ENCODE measurements around the gene CEP250.
"Not testable (repeated sequence)": the region's sequence is repeated elsewhere in the genome, so short reads cannot be mapped to it uniquely, and the experiment has no call there.

The CEP250 gene

DNA sequence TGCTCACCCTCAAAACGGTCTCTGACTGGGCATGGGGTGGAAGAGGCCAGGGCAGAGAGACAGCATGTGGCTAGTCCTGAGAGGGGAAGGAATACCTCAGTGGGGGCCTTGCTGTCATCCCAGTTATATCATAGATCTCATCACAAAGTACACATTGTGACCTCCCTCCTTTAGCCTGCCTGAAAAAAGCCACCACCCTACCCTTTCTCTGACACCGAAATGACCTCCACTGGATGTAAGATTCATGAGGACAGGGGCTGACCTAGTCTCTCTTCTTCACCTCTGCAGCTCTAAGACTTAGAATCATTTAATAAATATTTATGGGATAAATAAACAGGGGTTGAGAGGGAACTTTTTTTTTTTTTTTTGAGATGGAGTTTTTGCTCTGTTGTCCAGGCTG is 74.2 kb downstream of the CEP250 start, which contains the start of gene C20orf173:
Gene C20orf173, minus strand, starts transcription at position 101 of the 400 bp plus-strand sequence. CDS start 279 bp downstream, outside the sequence.
- no peak for DNase-seq (ENCODE audit: low read depth)

DNA sequence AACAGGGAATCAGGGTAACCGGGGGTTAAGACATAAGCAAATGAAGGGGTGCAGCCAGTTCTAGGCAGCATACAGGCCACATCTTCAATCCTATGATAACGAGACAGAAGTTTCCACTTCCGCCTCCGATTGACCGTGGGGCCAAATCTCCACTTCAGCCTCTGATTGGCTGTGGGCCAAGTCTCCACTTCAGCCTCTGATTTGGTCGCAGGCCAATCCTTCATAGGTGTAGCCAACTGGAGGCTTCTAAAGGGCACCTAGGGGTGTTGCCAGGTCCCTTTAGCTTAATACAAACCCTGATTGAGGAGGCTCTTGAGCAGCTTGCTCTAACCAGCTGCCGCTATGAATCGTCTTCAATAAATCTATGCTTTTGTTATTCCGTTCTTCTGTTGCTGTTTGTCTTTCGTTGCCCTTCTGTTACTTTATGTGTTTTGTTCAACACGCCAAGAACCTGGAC is 84.4 kb downstream of the CEP250 start:
- peak; percentile 79 for DNase-seq (ENCODE audit: low read depth)

DNA sequence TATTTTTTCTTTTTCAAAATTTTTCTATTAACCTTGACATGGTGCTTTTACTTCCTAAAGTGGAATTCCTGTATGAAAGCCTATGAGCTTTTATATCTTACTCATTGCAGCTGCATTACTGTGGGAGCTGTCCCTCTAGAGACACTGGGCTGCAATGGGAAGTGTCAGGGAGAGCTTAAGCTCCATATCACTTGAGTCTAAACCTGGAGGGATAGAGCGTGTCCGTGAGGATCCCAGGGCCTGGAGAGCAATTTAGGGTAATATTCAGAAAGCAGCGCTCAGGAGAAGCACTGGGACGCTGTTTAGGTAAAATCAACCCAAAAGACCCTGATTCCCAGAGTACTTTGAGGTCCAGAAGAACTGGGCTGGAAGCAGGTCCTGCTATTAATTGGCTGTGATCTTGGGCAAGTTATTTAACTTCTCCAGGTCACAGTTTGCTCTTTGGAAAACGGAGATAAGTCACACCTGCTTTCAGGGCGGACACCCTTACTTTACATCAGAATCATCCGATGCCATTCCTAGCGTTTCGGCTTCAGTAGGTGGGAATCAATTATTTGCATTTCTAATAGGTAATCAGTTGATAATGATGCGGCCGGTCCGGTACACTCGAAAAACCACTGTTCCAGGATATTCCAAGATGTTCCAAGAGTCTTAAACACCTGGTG is 85.9 kb downstream of the CEP250 start:
- no peak for DNase-seq (ENCODE audit: low read depth)

DNA sequence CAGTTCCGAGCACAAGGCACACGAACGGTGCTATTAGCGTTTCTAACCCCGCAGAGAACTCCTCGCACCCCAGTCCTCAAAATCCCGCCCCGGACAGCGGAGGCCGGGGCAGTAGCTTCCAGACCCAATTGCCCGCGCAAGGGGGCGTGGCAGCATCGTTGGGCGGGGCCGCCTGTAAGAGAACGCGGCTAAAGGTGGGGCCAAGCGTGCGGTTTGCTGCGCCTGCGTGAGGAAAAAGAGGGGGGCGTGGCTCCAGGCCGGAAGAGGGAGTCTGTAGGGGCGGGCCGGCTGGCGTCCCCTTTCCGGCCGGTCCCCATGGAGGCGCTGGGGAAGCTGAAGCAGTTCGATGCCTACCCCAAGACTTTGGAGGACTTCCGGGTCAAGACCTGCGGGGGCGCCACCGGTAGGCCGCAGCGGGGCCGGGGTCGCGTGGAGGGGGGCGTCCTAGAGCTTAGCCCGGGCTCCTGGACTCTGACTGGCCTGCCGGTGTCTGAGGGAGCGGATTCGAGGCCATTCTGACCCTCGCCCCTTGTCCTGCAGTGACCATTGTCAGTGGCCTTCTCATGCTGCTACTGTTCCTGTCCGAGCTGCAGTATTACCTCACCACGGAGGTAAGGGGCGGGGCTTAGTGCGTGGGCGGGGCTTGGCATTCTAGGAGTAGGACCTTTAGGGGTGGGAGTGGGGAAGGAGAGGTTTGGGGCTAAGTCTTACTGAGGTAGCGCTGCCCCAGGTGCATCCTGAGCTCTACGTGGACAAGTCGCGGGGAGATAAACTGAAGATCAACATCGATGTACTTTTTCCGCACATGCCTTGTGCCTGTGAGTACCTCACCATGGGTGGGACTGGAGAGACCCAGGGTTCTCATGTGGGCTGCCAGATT is 86.6 kb downstream of the CEP250 start, which contains the start of gene ERGIC3:
Gene ERGIC3, plus strand, starts transcription at position 296 of the 880 bp plus-strand sequence. Its CDS starts 20 bp downstream, at position 316.
- peak; percentile 95 for DNase-seq (ENCODE audit: low read depth)

DNA sequence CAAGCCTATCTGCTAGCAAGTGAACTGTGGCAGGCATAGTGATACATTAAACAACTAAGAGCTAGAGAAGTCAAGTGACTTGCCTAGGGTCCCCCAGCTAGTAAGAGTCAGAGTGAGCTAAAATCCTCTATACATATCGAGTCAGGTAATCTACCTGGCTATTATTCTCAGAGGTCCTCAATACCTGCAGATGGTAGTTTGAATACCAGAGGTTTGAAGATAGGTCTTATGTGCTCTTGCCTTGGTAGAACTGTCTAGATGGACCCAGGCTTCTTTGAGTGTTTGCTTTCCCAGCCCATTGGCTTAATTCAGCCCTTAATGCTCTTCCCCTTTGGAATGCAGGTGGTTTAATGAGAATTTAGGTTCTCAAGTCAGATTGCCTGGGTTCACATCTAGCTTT is 87.6 kb downstream of the CEP250 start:
- DNase-seq (ENCODE audit: low read depth): no peak

DNA sequence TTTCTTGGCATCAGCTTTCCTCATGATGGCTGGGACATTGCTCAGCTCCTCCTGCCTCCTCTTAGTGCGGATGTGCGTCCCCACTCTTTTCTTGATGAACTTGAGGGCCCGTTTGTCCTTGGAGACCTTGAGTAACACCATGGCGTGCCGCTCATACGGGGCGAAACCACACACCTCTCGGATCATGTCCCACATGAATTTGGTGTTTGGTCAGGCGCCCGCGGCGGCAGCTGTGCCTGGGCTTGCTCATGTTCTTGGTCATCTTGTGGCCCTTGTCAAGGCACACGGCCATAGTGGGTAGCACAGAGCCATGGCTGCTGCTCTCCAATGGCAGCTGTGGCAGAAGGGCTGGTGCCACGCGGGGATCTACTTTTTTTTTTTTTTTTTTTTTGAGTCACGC is 89.0 kb downstream of the CEP250 start:
- no peak for DNase-seq (ENCODE audit: low read depth)

DNA sequence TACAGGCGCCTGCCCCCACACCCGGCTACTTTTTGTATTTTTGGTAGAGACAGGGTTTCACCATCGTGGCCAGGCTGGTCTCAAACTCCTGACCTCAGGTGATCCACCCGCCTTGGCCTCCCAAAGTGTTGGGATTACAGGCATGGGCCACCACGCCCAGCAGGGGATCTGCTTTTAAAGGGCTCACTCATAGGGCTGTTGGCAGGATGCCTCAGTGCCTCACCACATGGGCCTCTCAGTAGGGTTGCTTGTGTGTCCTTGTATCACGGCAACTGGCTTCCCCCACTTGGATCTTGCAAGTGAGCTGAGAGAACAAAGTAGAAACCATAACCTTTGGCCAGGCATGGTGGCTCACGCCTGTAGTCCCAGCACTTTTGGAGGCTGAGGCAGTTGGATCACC is 89.5 kb downstream of the CEP250 start:
- not testable (repeated sequence) for DNase-seq (ENCODE audit: low read depth)

DNA sequence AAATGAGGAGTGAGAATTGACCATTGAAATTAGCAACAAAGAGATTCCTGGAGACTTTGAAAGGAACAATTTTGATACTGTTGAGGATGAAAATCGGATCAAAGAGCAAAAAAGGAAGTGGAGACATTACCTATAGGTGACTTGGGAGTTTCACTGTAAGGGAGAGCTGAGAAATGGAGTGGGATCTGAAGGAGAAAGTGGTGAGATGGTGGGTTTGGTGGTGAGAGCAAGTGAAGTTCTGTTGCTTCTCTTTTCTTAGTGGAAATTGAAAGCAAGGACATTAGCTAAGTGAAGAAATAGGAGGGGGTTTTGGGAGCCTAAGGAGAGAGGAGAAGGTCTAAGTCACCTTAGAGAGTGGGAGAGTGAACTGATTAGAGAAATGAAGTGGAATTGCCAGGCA is 90.7 kb downstream of the CEP250 start:
- DNase-seq (ENCODE audit: low read depth): no peak

DNA sequence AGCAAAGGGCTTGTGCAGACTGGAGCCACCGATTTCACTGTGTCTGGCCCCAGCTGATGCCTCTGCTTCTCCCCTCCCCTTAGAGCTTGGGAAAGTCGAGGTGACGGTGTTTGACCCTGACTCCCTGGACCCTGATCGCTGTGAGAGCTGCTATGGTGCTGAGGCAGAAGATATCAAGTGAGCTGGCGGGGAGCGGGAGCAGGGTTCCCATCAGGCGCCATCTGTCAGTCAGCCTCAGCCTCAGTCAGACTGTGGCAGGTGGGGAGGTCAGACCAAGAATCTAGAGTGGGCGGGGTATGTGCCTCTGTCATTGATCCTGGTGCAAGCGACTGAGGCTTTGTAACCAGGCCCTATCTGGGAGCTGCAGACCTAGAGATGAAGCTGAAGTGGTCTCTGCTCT is 91.9 kb downstream of the CEP250 start:
- no peak for DNase-seq (ENCODE audit: low read depth)

DNA sequence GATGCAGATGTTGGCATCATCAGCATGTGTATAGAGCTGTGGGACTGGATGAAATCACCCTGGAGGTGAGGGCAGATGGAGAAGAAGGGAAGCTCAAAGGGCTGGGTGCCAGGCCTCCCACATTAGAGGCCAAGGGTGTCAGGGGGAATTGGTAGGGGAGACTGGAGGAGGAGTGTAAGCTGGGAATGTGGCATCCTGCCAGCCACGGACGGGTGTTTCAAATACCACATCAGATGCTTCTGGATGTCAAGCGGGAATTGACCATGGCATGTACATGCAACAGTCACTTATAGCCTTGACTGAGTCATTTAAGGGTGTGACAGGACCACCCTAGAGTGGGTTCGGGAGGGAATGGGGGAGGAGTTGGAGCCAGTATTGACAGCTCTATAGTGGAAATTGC is 96.1 kb downstream of the CEP250 start:
- no peak for DNase-seq (ENCODE audit: low read depth)

DNA sequence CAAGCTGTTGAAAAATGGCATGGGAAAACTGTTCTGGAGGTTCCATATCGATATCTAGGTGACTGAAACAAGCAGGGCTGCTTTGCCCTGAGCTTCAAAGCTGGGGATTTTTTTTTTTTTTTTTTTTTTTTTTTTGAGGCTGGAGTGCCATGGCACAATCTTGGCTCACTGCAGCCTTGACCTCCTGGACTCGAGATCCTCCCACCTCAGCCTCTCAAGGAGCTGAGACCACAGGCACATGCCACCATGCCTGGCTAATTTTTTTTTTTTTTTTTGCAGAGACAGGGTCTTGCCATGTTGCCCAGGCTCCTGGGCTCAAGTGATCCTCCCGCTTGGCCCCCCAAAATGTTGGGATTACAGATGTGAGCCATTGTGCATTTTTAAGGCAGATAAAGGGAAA is 97.5 kb downstream of the CEP250 start:
- no peak for DNase-seq (ENCODE audit: low read depth)

DNA sequence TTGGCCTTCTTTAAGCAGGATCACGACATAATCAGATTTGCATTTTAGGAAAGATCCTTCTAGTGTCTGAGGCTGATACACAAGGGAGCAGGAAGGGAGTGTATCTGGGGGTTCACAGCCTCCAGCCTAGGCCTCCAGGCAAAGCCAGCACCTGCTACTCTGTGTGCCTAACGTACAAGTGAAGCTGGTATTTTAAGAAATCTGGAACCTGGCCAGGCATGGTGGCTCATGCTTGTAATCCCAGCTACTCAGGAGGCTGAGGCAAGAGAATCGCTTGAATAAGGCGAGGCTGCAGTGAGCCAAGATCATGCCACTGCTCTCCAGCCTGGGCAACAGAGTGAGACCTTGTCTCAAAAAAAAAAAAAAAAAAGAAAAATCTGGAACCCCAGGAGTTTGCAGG is 100.1 kb downstream of the CEP250 start:
- not testable (repeated sequence) for DNase-seq (ENCODE audit: low read depth)

DNA sequence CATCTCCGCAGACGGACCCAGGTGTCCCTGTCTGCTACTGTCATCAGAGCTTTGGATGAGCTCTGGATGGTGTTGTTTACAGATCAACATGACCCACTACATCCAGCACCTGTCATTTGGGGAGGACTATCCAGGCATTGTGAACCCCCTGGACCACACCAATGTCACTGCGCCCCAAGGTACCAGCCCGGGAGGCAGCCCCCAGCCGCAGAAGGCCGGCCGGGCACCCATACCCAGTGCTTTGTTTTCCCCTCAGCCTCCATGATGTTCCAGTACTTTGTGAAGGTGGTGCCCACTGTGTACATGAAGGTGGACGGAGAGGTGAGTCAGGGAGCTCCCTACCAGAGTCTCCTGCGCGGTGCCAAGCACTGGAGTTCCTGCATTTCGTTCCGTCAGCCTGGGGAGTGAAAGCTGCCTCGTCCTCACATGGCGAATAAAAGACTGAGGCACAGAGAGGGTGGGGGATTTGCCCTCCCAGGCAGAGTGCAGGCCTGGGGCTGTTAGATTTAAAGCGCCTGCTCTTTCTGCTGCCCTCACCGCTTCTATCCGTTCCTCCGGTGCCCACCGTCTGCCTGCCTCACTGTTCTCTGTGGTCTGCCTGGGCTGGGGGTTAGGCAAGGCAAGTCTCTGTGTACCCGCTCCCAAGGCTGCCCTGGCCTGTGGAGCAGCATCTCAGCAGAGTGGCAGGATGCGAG is 100.7 kb downstream of the CEP250 start:
- DNase-seq (ENCODE audit: low read depth): no peak

DNA sequence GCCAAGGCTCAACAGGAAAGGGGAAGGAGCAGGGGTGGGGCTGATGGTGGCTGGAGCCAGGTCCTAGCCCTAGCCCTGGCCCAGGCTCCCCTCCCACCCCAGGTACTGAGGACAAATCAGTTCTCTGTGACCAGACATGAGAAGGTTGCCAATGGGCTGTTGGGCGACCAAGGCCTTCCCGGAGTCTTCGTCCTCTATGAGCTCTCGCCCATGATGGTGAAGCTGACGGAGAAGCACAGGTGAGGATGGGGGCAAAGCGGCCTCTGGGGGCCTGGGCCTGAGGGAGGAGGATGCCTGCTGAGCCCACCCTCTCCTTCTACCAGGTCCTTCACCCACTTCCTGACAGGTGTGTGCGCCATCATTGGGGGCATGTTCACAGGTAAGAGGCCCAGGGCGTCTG is 101.5 kb downstream of the CEP250 start:
- no peak for DNase-seq (ENCODE audit: low read depth)

DNA sequence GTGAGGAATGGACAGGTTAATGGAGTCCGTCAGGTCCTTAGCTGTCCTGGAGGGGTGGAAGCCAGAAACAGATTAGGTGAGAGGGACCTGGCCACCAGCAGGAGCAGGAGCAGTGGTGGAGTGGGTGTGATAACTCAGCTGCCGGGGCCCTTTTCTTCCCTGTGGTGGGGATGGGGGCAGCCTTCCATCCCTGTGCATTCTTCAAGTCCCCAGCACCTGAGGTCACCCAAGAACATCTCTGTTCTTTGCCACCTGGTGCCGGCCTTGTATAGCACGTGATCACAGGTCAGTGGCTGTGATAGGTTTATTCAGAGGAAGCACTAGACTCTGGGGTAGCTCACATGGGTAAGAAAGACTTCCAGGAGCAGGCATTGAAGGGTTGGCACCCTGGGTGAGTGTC is 103.1 kb downstream of the CEP250 start:
- no peak for DNase-seq (ENCODE audit: low read depth)

DNA sequence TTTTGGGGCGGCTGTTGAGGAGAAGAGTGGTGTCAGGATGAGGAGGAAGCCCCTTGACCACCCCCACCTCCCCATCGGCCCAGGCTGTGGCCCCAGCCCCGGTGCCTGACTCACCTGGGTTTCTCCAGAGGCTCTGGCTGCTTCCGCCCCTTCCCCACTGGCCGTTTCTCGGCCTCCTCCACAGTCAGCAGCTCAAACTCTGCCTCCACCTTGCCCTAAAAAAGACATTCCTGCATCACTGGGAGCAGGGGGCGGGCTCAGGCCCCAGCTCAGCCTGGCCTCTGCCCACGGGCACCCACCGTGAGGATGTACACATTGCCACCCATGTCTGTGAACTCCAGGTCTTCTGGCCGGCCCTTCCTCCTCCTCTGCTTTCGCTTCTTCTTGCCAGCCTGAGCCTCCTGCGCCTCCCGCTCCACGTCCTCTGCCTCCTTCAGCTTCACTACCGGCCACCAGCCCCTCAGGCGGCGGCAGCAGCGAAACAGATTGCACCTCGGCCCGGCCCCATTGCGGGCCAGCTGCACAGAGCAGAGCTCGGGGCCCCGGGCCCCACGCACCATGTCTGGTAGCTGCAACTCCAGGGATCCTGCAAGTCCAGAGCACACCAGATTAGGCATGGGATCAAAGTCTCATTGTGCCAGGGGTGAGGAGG is 103.8 kb downstream of the CEP250 start:
- no peak for DNase-seq (ENCODE audit: low read depth)

DNA sequence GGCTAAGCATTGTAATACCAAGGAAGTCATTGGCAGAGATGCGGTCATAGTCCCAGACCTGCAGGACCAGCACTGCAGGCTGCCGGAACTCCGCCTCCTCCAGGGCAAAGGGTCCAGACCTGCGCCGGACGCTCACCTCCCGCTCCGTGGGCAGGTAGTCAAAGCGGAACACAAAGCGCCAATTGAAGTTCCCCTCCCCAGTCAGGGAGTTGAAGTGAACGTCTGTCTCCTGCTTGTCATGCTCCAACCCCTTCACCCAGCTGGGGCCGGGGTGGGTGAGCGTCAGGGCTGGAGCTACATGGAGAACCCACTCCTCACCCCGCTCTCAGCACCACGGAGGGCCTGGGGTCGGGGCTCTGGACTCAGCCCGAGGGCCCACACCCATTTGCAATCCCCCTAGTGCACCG is 104.7 kb downstream of the CEP250 start:
- DNase-seq (ENCODE audit: low read depth): no peak

DNA sequence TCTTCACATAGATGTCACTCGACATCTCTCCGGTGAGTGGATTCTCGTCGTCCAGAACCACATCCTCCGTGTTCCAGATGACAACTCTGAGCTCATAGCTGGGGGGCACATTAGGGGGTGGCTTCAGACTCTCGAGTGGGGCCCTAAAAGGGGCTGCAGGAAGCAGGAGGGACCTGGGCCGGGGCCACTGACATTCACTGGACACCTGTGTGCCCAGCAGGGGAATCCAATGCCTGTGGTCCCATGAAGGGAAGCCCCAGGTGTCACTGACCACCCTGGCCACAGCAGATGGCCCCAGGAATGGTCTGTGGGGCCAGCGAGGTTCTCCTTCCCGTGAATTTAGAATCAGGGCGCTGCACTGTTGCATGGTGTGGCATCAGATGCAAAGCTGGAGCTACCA is 105.1 kb downstream of the CEP250 start:
- no peak for DNase-seq (ENCODE audit: low read depth)

DNA sequence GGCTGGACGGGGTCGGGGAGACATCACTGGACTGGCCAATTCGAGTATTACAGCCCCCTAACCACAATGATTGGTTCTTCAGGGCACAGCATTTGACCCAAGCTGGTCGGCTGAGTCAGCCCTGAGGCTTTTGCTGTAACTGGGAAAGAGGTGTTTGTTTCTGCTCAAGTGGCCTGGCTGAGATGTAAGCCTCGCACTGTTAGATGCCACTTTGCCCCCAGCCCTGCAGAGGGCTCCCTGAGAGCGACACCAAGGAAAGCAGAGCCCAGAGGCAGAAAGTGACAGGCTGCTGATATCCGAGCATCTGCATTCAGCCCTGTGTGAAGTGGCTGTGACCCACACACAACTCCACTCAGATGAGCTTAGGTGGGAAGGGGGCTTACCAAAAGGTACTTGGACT is 105.9 kb downstream of the CEP250 start:
- DNase-seq (ENCODE audit: low read depth): no peak

DNA sequence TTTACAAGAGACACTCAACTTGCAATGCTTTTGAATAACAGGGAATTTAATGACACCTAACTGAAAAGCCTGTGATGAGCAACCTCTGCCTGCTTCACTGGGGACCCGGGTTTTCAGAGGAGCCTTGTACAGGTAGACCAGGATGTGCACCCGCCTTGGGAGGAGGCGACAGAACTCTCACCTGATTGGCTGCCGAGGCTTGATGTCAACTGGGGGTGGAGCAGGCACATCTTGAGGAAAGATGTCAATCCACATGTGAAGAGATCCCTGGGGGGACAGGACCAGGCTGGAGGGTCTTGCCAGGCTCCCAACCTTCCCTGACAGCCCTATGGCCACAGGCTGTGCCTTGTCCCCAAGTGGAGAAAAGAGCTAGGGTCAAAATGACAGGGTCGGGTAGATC is 106.3 kb downstream of the CEP250 start:
- DNase-seq (ENCODE audit: low read depth): no peak

DNA sequence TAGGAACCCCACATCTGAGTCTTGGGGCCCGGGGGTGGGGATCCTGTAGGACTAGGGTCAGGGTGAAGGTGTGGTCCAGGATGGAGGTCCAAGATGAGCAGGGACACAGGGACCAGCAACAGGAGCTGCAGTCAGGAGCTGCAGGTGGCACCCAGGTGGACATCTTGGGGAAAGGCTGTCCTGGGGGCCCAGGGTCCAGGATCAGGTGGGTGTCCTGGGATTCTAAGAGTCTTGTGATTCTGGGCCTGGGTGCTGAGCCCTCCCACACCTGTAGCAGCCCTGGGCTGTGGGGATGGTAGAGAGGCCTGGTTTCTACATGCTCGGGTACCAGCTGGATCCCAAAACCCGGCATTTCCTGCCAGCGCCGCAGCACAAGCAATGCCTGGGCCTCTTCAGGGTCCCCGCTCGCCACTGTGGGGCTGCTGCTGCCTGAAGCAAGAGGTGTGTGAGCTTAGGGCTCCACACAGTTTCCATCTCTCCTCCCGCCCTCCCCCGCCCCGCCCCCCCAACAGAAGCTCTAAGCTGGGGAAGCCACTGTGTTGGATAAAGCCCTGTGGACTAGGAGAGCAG is 107.2 kb downstream of the CEP250 start:
- DNase-seq (ENCODE audit: low read depth): no peak

DNA sequence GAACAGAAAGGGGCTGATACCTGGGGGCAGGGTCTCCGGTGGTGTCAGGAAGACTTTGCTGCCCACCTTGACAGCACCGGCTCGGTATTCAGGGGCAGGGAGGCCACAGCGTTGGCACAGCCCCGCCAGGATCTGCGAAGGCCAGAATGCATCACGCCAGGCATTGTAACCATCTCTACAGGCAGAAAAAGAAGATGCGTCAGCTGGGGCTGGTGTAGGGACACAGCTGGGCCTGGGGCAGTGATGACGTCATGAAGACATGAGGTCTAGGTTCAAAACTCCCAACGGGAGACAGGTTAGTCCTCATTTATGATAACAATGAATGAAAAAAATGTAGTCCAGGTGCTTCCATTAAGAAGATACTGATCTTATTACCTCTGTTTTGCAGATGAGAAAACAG is 108.4 kb downstream of the CEP250 start:
- DNase-seq (ENCODE audit: low read depth): no peak
